ENCODE data around the gene CTBP2. TPM values are rescaled to one million over a fixed set of nuclear protein-coding genes. Genes with fewer than 3 reads are reported as not detected.
A peak's percentile ranks its signal among the peaks of the same experiment; 100 is the strongest.

CTBP2 gene
- total RNA-seq, 4 donors from 2014 or later: 74.8 to 103 (median 79.2) TPM

GRCh38 chr10:125010362-125010761, 150.0 kb downstream of the CTBP2 start:
- H3K9me3 ChIP-seq: no peaks in the 10 kb centered on the region
- 83 to 100% methylated on average over 1 to 2 of the region's 5 CpGs for WGBS, 2 donors (ENCODE audit: low coverage in 1 of 2)
- ATAC-seq: no peak
- TF ChIP-seq POLR2A (IDR thresholded peaks at IDR 0.05) (no peak), CTCF (IDR thresholded peaks at IDR 0.05) (no peak), EP300 (IDR thresholded peaks at IDR 0.05) (no peak), POLR2AphosphoS5 (IDR thresholded peaks at IDR 0.05) (no peak)
- no peaks in the 10 kb centered on the region for H3K27me3 ChIP-seq
- H3K27ac ChIP-seq: no peak overlapping the region
- no peak overlapping the region for H3K4me3 ChIP-seq
- peaks cover 0 to 86% (median 25%) of the 10 kb centered on the region in 3 donors for H3K4me1 ChIP-seq
- H3K36me3 ChIP-seq: peaks cover 0 to 49% of the 10 kb centered on the region in 2 donors

DNA sequence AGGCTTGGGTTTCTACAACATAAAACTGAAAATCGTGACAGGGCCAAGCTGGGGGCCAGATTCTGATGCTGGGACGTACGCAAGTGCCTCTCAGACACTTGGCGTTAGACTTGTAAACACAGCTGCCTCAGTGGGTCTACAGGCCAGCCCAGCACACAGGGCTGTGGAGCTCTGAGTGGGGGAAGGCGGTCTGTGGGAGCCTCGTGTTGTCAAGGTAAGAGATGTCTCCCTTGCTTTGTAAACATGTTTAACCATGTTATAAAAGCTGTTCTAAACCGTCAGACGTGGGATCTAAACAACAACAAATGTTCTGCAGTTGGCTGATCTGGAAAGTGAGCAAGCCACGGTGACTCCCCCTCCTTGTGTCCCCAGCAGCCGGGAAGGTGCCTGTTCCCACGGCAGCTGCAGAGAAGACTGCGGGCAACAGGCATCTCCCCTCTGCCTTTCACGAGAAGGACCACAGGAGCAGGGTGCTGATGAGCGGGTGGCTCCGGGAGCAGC, 150.7 kb downstream of the CTBP2 start:
- no peak overlapping the region for H3K4me3 ChIP-seq
- WGBS, 2 donors (ENCODE audit: low coverage in 1 of 2): 89% methylated on average over 9 of the region's 15 CpGs; no CpG with 5 or more reads in 1 of the 2 donors
- TF ChIP-seq POLR2AphosphoS5 (IDR thresholded peaks at IDR 0.05) (no peak), CTCF (IDR thresholded peaks at IDR 0.05) (no peak), EP300 (IDR thresholded peaks at IDR 0.05) (no peak), POLR2A (IDR thresholded peaks at IDR 0.05) (no peak)
- H3K27ac ChIP-seq: no peak overlapping the region
- peaks cover 0 to 79% (median 18%) of the 10 kb centered on the region in 3 donors for H3K4me1 ChIP-seq
- peaks cover 0 to 55% of the 10 kb centered on the region in 2 donors for H3K36me3 ChIP-seq
- H3K27me3 ChIP-seq: no peaks in the 10 kb centered on the region
- H3K9me3 ChIP-seq: no peaks in the 10 kb centered on the region
- no peak for ATAC-seq

DNA sequence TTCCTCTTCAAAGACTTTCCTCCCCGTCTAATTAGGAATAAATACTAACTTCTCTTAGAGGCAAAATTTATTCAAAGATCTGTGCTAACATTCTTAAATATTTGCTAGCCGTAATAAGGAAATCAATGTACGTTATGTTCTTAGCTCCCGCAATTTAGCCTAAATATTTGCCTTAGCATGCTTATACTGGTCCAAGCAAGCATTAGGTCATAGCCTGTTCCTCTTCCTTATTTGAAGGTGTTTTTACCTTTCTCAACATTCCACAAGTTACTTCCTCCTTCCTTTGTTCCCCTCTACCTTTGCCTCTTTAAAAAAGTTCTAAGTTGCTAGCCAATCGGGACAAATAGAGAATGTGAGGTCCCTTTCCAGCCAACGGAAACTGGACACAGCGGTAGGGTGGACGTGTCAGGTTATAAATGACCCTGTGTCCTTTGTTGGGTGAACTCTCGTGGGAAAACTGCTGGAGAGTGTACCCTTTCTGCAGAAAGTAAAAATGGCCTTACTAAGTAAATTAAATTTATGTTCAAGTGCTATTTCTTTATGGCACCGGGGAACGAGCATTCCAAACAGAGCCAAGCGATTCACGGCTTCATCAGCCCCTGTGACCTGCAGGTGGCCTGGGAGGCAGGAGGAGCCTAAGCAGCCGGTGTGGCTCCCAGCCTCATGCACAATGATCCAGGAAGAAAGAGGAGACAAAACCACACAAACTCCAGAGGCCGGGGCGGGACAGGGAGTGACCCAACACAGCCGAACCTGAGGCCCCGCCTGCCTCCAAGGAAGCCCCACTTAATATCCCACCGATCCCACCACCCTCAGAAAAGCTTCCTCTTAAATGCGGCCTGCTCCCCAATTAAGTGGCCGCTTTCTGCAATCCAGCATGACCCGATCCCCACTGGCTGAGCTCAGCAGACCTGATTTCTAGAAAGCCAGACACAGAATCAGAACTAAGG, 151.4 kb downstream of the CTBP2 start:
- no peaks in the 10 kb centered on the region for H3K27me3 ChIP-seq
- H3K36me3 ChIP-seq: peaks cover 0 to 60% of the 10 kb centered on the region in 2 donors
- ATAC-seq: no peak
- no peak for TF ChIP-seq POLR2A (IDR thresholded peaks at IDR 0.05)
- no peak for TF ChIP-seq CTCF (IDR thresholded peaks at IDR 0.05)
- TF ChIP-seq POLR2AphosphoS5 (IDR thresholded peaks at IDR 0.05): no peak
- TF ChIP-seq EP300 (IDR thresholded peaks at IDR 0.05): no peak
- H3K4me1 ChIP-seq: peaks cover 0 to 72% (median 11%) of the 10 kb centered on the region in 3 donors
- H3K27ac ChIP-seq: no peak overlapping the region
- no peak overlapping the region for H3K4me3 ChIP-seq
- H3K9me3 ChIP-seq: no peaks in the 10 kb centered on the region
- 88% methylated on average over 5 to 16 of the region's 22 CpGs for WGBS, 2 donors (ENCODE audit: low coverage in 1 of 2)

DNA sequence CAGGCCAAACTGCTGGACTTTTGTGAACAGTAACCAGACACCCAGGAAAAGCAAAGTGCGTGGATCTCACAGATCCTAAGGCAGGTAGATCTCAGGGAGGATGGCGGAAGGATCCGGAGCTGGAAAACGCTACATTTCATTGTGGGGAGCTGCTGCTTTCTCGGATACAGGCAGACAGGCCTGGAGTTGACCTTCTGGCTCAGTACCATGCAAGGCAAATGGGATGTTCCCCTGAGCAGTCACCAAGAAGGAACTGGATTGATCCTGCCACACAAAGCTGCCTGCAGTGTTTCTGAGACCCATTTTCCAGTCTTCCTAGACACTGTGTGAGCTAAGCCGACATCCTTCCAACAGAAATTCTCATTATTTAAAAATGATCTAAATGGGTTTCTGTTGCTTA, 152.9 kb downstream of the CTBP2 start:
- TF ChIP-seq POLR2AphosphoS5 (IDR thresholded peaks at IDR 0.05) (no peak), EP300 (IDR thresholded peaks at IDR 0.05) (no peak), CTCF (IDR thresholded peaks at IDR 0.05) (no peak)
- no peaks in the 10 kb centered on the region for H3K27me3 ChIP-seq
- peaks cover 0 to 64% of the 10 kb centered on the region in 2 donors for H3K36me3 ChIP-seq
- 79 to 83% methylated on average over 2 to 3 of the region's 6 CpGs for WGBS, 2 donors (ENCODE audit: low coverage in 1 of 2)
- H3K4me3 ChIP-seq: no peak overlapping the region
- H3K4me1 ChIP-seq: peaks cover 0 to 77% (median 13%) of the 10 kb centered on the region in 3 donors
- peak overlapping the region in 1 of 4 donors; percentile 7 for H3K27ac ChIP-seq
- H3K9me3 ChIP-seq: no peaks in the 10 kb centered on the region
- ATAC-seq: no peak

All from gastroesophageal sphincter (tissue), 4 donors.